K562 (cell line): Measurements from ENCODE around the gene ZBTB32. TPM values are rescaled to one million over a fixed set of nuclear protein-coding genes. Genes with fewer than 3 reads are reported as not detected.

Source experiments
- ATAC-seq: fragments of 200-7000 bp; cut with Tn5 transposase; 3 replicates; pipeline ENCODE4 v1.9.1; 2020; ENCODE audit warnings: moderate library complexity
- BruUV-seq: library from RNA; stranded (reverse); fragments of 400-500 nt; replicated peaks from 2 replicates; lab custom pipeline; 2021; lab: Mats Ljungman, UMichigan
- CTCF ChIA-PET: fragments of 300-600 bp; formaldehyde crosslinking; extraction: SDS; loops from one replicate; lab custom pipeline; 2021; ENCODE audit warnings: low intra/inter-chr PET ratio; lab: Yijun Ruan, JAX
- POLR2A ChIA-PET: fragments of 300-600, 350-650 bp; sonication (Branson Sonifier 250); formaldehyde crosslinking; extraction: SDS; loops from one replicate; lab custom pipeline; 2021; ENCODE audit warnings: antibody characterized with exemption, inconsistent platforms; lab: Yijun Ruan, JAX
- DNase-seq, 4 experiments: peaks; one replicate each; pipeline versions ENCODE4 v3.0.0 to v3.0.0-alpha.2; 2011 to 2018; ENCODE audit warnings: low spot score in 3 of 4, mixed read lengths in 3 of 4; ENCODE audit errors: extremely low read depth in 1 of 4
- FAIRE-seq: peaks from 2 replicates; lab custom pipeline; 2011; peaks lifted over from hg19 to GRCh38; lab: Jason Lieb, UNC
- H2AFZ ChIP-seq: 2 replicates; pipeline ENCODE4 v1.6.0; 2011; ENCODE audit warnings: low read depth, low read length, control low read depth, inconsistent platforms
- H3K27ac ChIP-seq: fragments of 200-600 bp; 3 replicates; pipeline ENCODE4 v1.8.0; 2011; ENCODE audit warnings: low read depth, mild to moderate bottlenecking, control low read depth, inconsistent platforms, low read length, moderate library complexity, mixed read lengths; ENCODE audit errors: extremely low read depth
- H3K27me3 ChIP-seq, 2 experiments: fragments of 300-600 bp in 1 of 2; 2 replicates in 1 of 2; 3 replicates in 1 of 2; pipeline versions ENCODE4 v1.6.0 to v1.8.0; 2011; ENCODE audit warnings: inconsistent platforms in 2 of 2, low read length in 2 of 2, mild to moderate bottlenecking in 1 of 2, mixed read lengths in 1 of 2, moderate library complexity in 1 of 2; ENCODE audit not compliant: control insufficient read depth in 2 of 2, insufficient read depth in 2 of 2
- H3K36me3 ChIP-seq: fragments of 300-600 bp; 3 replicates; pipeline ENCODE4 v1.8.0; 2011; ENCODE audit warnings: mild to moderate bottlenecking, low read length, inconsistent platforms; ENCODE audit not compliant: control insufficient read depth, insufficient read depth
- H3K4me1 ChIP-seq, 2 experiments: fragments of 200-600 bp in 1 of 2; replicated peaks in 1 of 2; 2 replicates in 1 of 2; 3 replicates in 1 of 2; pipeline versions ENCODE4 v1.5.1 to v1.8.0; 2011; ENCODE audit warnings: inconsistent platforms in 2 of 2, low read length in 2 of 2, mild to moderate bottlenecking in 1 of 2, mixed read lengths in 1 of 2, moderate library complexity in 1 of 2; ENCODE audit not compliant: control insufficient read depth in 2 of 2, insufficient read depth in 2 of 2
- H3K4me2 ChIP-seq: 2 replicates; pipeline ENCODE4 v1.6.1; 2011; ENCODE audit warnings: low read length, control low read depth, inconsistent platforms, mixed read lengths; ENCODE audit not compliant: insufficient read depth
- H3K4me3 ChIP-seq: fragments of 200-600 bp; sonication (generic), shearing (Covaris generic); 2 replicates; pipeline ENCODE4 v1.5.1; 2016; ENCODE audit warnings: control low read depth, inconsistent platforms
- H3K79me2 ChIP-seq: fragments of 200-600 bp; 3 replicates; pipeline ENCODE4 v1.8.0; 2011; ENCODE audit warnings: low read length, inconsistent platforms; ENCODE audit not compliant: control insufficient read depth, insufficient read depth
- H3K9ac ChIP-seq, 2 experiments: 2 replicates each; pipeline versions ENCODE4 v1.6.0 to v1.6.1; 2011; ENCODE audit warnings: low read depth in 2 of 2, low read length in 2 of 2, control low read depth in 1 of 2, inconsistent platforms in 1 of 2, mild to moderate bottlenecking in 1 of 2, mixed read lengths in 1 of 2; ENCODE audit not compliant: insufficient read depth in 1 of 2
- H3K9me1 ChIP-seq: one replicate; pipeline ENCODE4 v1.6.0; 2011; ENCODE audit warnings: inconsistent platforms, mild to moderate bottlenecking, low read length, moderate library complexity; ENCODE audit not compliant: control insufficient read depth, insufficient read depth
- H3K9me3 ChIP-seq: replicated peaks from 2 replicates; pipeline ENCODE4 v1.5.1; 2011; ENCODE audit warnings: low read depth, low read length, inconsistent platforms; ENCODE audit not compliant: control insufficient read depth, insufficient read depth
- H4K20me1 ChIP-seq: replicated peaks from 2 replicates; pipeline ENCODE4 v1.6.1; 2011; ENCODE audit warnings: low read length, inconsistent platforms, mixed read lengths; ENCODE audit not compliant: control insufficient read depth, insufficient read depth
- ETV5 ChIP-seq: sonication (generic); formaldehyde crosslinking; IDR thresholded peaks from 2 replicates; pipeline ENCODE4 v1.4.0; 2020; ENCODE audit warnings: low read depth, mild to moderate bottlenecking, missing genetic modification reagents
- GTF2F1 ChIP-seq: IDR thresholded peaks from 2 replicates; pipeline ENCODE4 v1.6.1; 2011; ENCODE audit warnings: low read depth, low read length, improper control_type of control experiment
- ZZZ3 ChIP-seq: fragments of 450-650 bp; IDR thresholded peaks from 2 replicates; pipeline ENCODE4 v1.6.1; 2016; ENCODE audit warnings: antibody characterized with exemption, mild to moderate bottlenecking, moderate library complexity
- WGBS: fragments of 100-300 bp; shearing (Covaris generic); methylation state at CpG from one replicate; pipeline ENCODE4 v1.1.6; 2016; ENCODE audit warnings: low coverage, mixed read lengths; ENCODE audit not compliant: insufficient coverage; ENCODE audit errors: missing lambda C conversion rate; 5-methylcytosine and 5-hydroxymethylcytosine counted together
- in situ Hi-C: fragments of 300-500 bp; cut with MboI; formaldehyde crosslinking; loops from 4 replicates; pipeline ENCODE4 v1.15.0; 2018; ENCODE audit warnings: inconsistent platforms, mixed read lengths
- intact Hi-C: fragments of 100-400 bp; cut with micrococcal nuclease; formaldehyde crosslinking; loops from 2 replicates; pipeline ENCODE4 v1.14.2; 2022
- polyA plus RNA-seq, 8 experiments: library from polyadenylated mRNA; depleted of rRNA in 4 of 8; stranded (reverse) in 5 of 8; unstranded in 3 of 8; fragments of >200 nt; fragmentation: Nextera tagmentation in 2 of 8; fragmentation: Illumina TruSeq in 1 of 8; extraction: Ambion mirVana in 2 of 8; extraction: Trizol in 1 of 8; gene quantifications; 2 replicates each; pipeline versions ENCODE4 v1.2.1 to v1.2.3, GENCODE V29; 2011 to 2014; ENCODE audit warnings: inconsistent platforms in 1 of 8, missing spikeins in 1 of 8
- total RNA-seq, 7 experiments: library from RNA; depleted of rRNA in 6 of 7; stranded (reverse); fragments of >200 nt in 6 of 7; fragmentation: Illumina TruSeq in 2 of 7; extraction: Trizol in 2 of 7; gene quantifications; 2 replicates each; pipeline versions ENCODE4 v1.2.1 to v1.2.3, GENCODE V29; 2011 to 2021; ENCODE audit warnings: low replicate concordance in 1 of 7

ZBTB32 gene
- total and polyA plus RNA-seq, 9 of the 15 experiments (the other 6 are each of a cell fraction or from before 2014, with no cell fraction given): 0.20 TPM; not detected in 8

- intact Hi-C loops: no loop called here
- CTCF ChIA-PET: no interaction called here
- no peak for TF ChIP-seq ZZZ3
- TF ChIP-seq ETV5 (CRISPR knock-in tag): no peak
- TF ChIP-seq GTF2F1: no peak
- TF ChIP-seq, all 486 proteins: peak for 0
Measured at GRCh38 chr19:35752746-35753350, 48.5 kb downstream of the ZBTB32 start.

More at GRCh38 chr19:35752746-35753350, 48.5 kb downstream of the ZBTB32 start:
- Histone ChIP-seq H3K27me3 (no peaks in the 10 kb centered on the region), H3K79me2 (peaks cover 7% of the 10 kb centered on the region; the same call in 2 of the 3 replicates), H3K27ac (no peak overlapping the region; the same call in 2 of the 3 replicates), H3K9ac (0 out of 4 replicates have a peak overlapping the region, but pooled peaks of 1 of the 2 experiments have one; percentile 11), H2AFZ (no peak overlapping the region), H3K4me3 (no peak overlapping the region), H3K36me3 (peaks cover 23% of the 10 kb centered on the region; the same call in 1 of the 3 replicates), H3K4me2 (no peak overlapping the region), H3K9me3 (no peaks in the 10 kb centered on the region), H3K4me1 (peaks cover 12 to 40% of the 10 kb centered on the region in 2 experiments; a peak in 4 of 5 replicates), H3K9me1 (no peaks in the 10 kb centered on the region), H4K20me1 (no peaks in the 10 kb centered on the region)
- FAIRE-seq (no peak), DNase-seq (no peak), ATAC-seq (no peak)
- WGBS: 74% methylated on average over 8 of the region's 20 CpGs
- in situ Hi-C loops: no loop called here
- no TSS peak for BruUV-seq
- POLR2A ChIA-PET: no interaction called here
